GM18498 (cell line): ENCODE measurements around the gene OTX2.

Experiments
- ATAC-seq: cut with Tn5 transposase; IDR thresholded peaks from one replicate; pipeline ENCODE4 v1.9.1; 2021; ENCODE audit warnings: mild to moderate bottlenecking, moderate library complexity; ENCODE audit not compliant: unreplicated experiment

OTX2 gene

GRCh38 chr14:56810147-56810719 lies at the start of gene OTX2:
Gene OTX2 (minus strand): TSS chr14:56810479. CDS start chr14:56805456, 5,023 bp downstream.
- ATAC-seq = no peak

GRCh38 chr14:56858422-56858821 lies 48.1 kb upstream of the OTX2 start:
- ATAC-seq = no peak

- ATAC-seq = no peak
Observed at GRCh38 chr14:56857216-56857615, 46.9 kb upstream of the OTX2 start.

GRCh38 chr14:56855891-56856461 lies 45.7 kb upstream of the OTX2 start:
- no peak for ATAC-seq

GRCh38 chr14:56854325-56854724 lies 44.0 kb upstream of the OTX2 start:
- no peak for ATAC-seq

- ATAC-seq = no peak
Observed at GRCh38 chr14:56846970-56847930, 37.0 kb upstream of the OTX2 start.

GRCh38 chr14:56844406-56845002 lies 34.2 kb upstream of the OTX2 start:
- ATAC-seq = no peak

- ATAC-seq = no peak
Observed at GRCh38 chr14:56841611-56842010, 31.3 kb upstream of the OTX2 start.

GRCh38 chr14:56840221-56840620 lies 29.9 kb upstream of the OTX2 start:
- ATAC-seq = no peak

- no peak for ATAC-seq
Observed at GRCh38 chr14:56829151-56829550, 18.9 kb upstream of the OTX2 start.

GRCh38 chr14:56826214-56826613 lies 15.9 kb upstream of the OTX2 start:
- ATAC-seq = no peak

- no peak for ATAC-seq
Observed at GRCh38 chr14:56821805-56822610, 11.7 kb upstream of the OTX2 start.

GRCh38 chr14:56821177-56821576 lies 10.9 kb upstream of the OTX2 start:
- ATAC-seq = no peak

- no peak for ATAC-seq
Observed at GRCh38 chr14:56817396-56817921, 7.2 kb upstream of the OTX2 start.

- ATAC-seq = no peak
Observed at GRCh38 chr14:56816574-56817391, 6.5 kb upstream of the OTX2 start.

- ATAC-seq = no peak
Observed at GRCh38 chr14:56815745-56816144, 5.5 kb upstream of the OTX2 start.

- no peak for ATAC-seq
Observed at GRCh38 chr14:56814969-56815700, 4.9 kb upstream of the OTX2 start.

- no peak for ATAC-seq
Observed at GRCh38 chr14:56814519-56814959, 4.3 kb upstream of the OTX2 start.

GRCh38 chr14:56813143-56813551 lies 2.9 kb upstream of the OTX2 start:
- ATAC-seq = no peak
